Mucosa of rectum (tissue), 2 donors: Measurements from ENCODE around the gene C6orf120.

Source experiments
- H3K27ac ChIP-seq, 2 donors: one replicate each; pipeline ENCODE4 v1.7.0; 2013; ENCODE audit warnings: inconsistent platforms in 2 of 2, low read depth in 2 of 2, low read length in 2 of 2
- H3K27me3 ChIP-seq, 2 donors: one replicate each; pipeline ENCODE4 v1.7.0; 2013; ENCODE audit warnings: low read length in 2 of 2; ENCODE audit not compliant: control insufficient read depth in 2 of 2, insufficient read depth in 2 of 2
- H3K36me3 ChIP-seq, 2 donors: one replicate each; pipeline ENCODE4 v1.7.0; 2013; ENCODE audit warnings: low read length in 2 of 2; ENCODE audit not compliant: control insufficient read depth in 2 of 2, insufficient read depth in 2 of 2
- H3K4me1 ChIP-seq, 2 donors: one replicate each; pipeline ENCODE4 v1.7.0; 2013; ENCODE audit warnings: low read length in 2 of 2, mild to moderate bottlenecking in 1 of 2; ENCODE audit not compliant: control insufficient read depth in 2 of 2, insufficient read depth in 2 of 2
- H3K4me3 ChIP-seq, 2 donors: one replicate each; pipeline ENCODE4 v1.7.0; 2013; ENCODE audit warnings: low read length in 2 of 2
- H3K9ac ChIP-seq, 2 donors: one replicate each; pipeline ENCODE4 v1.7.0; 2013; ENCODE audit warnings: low read length in 2 of 2, low read depth in 1 of 2, mild to moderate bottlenecking in 1 of 2
- H3K9me3 ChIP-seq, 2 donors: one replicate each; pipeline ENCODE4 v1.7.0; 2013; ENCODE audit warnings: low read length in 2 of 2; ENCODE audit not compliant: control insufficient read depth in 2 of 2
- donor health status: healthy.
- donor health status: Normal muscosa, but diverticular disease.

C6orf120 gene

DNA sequence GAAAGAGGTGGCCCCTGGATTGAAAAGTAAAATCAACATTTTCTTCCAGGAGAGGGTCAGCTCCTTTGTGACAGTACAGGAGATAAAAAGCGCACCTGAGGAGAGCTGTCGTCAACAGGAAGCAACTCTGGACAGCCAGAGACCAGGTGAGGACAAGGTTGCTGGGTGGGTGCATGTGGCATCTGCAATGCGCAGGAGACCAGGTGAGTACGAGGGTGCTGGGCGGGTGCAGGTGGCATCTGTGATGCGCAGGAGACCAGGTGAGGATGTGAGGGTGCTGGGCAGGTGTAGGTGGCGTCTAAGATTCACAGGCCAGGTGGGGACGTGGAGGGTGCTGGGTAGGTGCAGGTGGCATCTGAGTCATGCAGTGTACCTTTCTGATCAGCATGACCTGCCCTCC is 38.5 kb upstream of the C6orf120 start:
- H3K36me3 ChIP-seq: peaks cover 32 to 35% of the 10 kb centered on the region in 2 donors

DNA sequence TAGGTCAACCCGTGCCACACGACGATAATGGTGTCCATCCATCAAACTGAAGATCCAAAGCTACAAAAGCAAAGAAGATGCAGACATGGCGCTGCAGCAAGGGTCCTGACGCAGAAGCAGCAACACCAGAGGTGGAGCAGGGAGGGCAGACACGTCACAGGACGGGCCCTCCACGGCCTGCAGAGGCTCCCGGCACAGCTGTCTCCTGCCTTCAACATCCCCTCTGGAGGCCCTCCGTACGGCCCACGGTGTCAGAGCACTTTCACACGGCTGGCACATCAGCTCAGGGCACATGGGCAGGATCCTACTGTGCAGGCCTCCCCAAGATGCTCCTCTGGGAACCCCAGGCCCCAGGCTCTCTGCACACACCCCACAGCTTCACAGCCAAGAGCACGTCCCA is 37.7 kb upstream of the C6orf120 start:
- no peak overlapping the region for H3K4me3 ChIP-seq
- no peaks in the 10 kb centered on the region for H3K27me3 ChIP-seq
- H3K36me3 ChIP-seq: peaks cover 29 to 38% of the 10 kb centered on the region in 2 donors
- no peak overlapping the region for H3K9ac ChIP-seq
- no peaks in the 10 kb centered on the region for H3K4me1 ChIP-seq
- no peak overlapping the region for H3K27ac ChIP-seq
- no peaks in the 10 kb centered on the region for H3K9me3 ChIP-seq

More for the DNA sequence above, 38.5 kb upstream of the C6orf120 start:
- Histone ChIP-seq H3K4me1 (no peaks in the 10 kb centered on the region), H3K9ac (no peak overlapping the region), H3K4me3 (no peak overlapping the region), H3K9me3 (no peaks in the 10 kb centered on the region), H3K27me3 (no peaks in the 10 kb centered on the region), H3K27ac (no peak overlapping the region)

DNA sequence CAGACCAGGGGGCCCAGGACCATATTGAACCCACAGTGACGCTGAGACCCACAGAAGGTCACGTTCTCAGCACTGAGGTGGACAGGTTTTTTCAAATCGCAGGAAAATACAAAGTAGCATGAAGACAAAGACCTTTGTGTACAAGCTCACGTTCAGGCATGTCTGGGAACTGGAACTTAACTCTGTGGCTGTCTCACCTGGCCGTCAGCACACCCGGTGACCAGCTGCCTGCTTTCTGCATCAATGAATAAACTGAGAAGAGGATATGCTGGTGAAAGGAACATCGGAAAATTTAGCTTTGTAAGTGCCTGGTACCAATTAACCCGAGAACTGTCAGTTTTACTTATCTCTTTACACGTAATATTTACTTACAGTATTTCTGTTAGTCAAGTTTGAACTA is 36.6 kb upstream of the C6orf120 start:
- Histone ChIP-seq H3K36me3 (peaks cover 25 to 43% of the 10 kb centered on the region in 2 donors), H3K27me3 (no peaks in the 10 kb centered on the region), H3K9me3 (no peaks in the 10 kb centered on the region), H3K9ac (no peak overlapping the region), H3K4me1 (no peaks in the 10 kb centered on the region), H3K27ac (no peak overlapping the region), H3K4me3 (no peak overlapping the region)

DNA sequence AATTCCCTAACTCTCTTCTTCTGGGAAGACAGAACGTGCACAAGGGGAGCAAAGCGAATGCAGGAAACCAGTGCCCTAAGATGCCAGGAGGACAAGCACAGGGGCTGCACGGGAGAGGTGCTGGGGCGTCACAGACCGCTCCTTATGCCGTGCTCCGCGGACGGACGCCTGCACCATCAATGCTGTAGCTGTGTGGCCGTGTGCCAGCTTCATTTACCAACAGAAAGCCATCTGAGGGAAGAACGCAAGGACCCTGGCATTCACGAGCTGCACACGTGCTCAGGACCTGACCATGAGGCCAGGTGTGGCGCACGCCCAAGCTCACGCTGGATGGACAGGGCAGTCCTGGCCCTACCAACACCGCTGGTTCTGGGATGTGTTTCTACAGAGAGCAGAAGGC is 35.5 kb upstream of the C6orf120 start:
- H3K27me3 ChIP-seq: no peaks in the 10 kb centered on the region
- H3K9ac ChIP-seq: no peak overlapping the region
- peaks cover 25 to 48% of the 10 kb centered on the region in 2 donors for H3K36me3 ChIP-seq
- no peak overlapping the region for H3K4me3 ChIP-seq
- H3K27ac ChIP-seq: no peak overlapping the region
- H3K9me3 ChIP-seq: no peaks in the 10 kb centered on the region
- no peaks in the 10 kb centered on the region for H3K4me1 ChIP-seq

DNA sequence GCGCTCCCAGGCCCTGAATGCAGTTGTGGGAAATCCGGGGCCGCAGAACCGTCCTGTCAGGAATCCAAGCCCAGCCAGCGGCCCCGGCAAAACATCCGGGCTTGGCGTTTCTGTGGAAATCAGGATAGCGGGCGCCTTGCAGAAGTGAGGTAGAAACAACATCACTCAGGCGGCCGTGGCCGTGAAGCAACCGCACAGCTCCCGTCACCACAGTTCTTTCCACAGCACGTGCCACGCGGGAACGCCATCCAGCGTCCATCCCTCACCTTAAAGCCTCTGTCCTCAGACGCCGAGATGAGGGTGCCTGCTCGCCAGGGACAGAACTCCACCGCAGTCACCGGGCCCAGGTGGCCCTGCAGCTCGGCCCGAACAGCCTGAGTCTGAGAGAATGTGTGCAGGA is 34.2 kb upstream of the C6orf120 start:
- Histone ChIP-seq H3K27me3 (no peaks in the 10 kb centered on the region), H3K9me3 (no peaks in the 10 kb centered on the region), H3K4me1 (no peaks in the 10 kb centered on the region), H3K36me3 (peaks cover 25 to 50% of the 10 kb centered on the region in 2 donors), H3K9ac (no peak overlapping the region), H3K27ac (no peak overlapping the region), H3K4me3 (no peak overlapping the region)

DNA sequence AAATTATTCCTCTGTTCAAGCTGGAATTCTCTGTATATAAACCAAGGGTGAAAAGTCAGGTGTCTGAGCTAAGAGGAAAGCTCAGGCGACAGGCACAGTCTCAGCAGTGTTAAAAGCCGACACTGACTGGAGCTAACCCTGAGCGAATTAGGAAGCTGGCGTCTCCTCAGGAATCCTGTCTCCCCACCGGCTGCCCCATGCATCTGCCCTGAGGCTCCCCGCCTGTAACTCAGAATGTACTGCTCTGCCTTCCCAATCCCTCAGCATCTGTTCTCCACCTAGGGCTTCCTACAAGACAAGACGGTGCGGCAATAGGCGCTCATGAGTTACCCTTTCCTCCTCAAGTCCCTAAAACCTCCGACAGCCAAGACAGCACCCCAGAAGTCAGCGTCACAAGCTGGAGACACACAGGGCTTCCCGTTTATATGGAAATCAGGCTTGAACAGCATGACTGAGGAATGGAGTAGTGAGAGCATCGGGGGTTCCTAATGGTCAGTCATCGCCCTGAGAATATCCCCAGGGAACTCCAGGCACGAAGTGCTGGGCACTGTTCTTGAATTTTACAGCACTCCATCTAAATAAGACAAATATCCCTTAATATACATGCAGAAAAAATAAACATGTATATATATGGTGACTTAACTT is 33.6 kb upstream of the C6orf120 start:
- H3K36me3 ChIP-seq: peaks cover 21 to 46% of the 10 kb centered on the region in 2 donors
- no peaks in the 10 kb centered on the region for H3K9me3 ChIP-seq
- no peaks in the 10 kb centered on the region for H3K27me3 ChIP-seq

DNA sequence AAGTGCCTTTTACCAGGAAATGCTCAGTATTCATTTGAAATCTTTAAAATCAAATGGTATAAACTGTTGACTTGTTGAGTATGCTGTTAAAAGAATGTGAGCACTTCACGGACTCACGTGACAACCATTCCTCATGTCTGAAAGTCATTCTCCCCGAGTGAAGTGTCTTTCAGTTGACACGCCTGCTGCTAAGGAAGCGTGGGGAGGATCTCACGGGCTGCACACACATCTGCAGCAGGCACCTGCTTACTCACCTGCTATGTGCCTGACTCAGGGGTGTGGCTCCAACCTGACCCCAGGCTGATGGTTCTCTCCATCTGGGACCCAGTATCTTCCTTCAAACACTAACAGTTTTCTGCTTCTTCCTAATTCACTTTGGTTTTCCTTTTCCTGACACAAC is 32.8 kb upstream of the C6orf120 start:
- Histone ChIP-seq H3K27ac (no peak overlapping the region), H3K36me3 (peaks cover 13 to 41% of the 10 kb centered on the region in 2 donors), H3K4me1 (no peaks in the 10 kb centered on the region), H3K9ac (no peak overlapping the region), H3K27me3 (no peaks in the 10 kb centered on the region), H3K9me3 (no peaks in the 10 kb centered on the region), H3K4me3 (no peak overlapping the region)

More for the DNA sequence above, 33.6 kb upstream of the C6orf120 start:
- Histone ChIP-seq H3K9ac (no peak overlapping the region), H3K27ac (no peak overlapping the region), H3K4me3 (no peak overlapping the region), H3K4me1 (no peaks in the 10 kb centered on the region)

DNA sequence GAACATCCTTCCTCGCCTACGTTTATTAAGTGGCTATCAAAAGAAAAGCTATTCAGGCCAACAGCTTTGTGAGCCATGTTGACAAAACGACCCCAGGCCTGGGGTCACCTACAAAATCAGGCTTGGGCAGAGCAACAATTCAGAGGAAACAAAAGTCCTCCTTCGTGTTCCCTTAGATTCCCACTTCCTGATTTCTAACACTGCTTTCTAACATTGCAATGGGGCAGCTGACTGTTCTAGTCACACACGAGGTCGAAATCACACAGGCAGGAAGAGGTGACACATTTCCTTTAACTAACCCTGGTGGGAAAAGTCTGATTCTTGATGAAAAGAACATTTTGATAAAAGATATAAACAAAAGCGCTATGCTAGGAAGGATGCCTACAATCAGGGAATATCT is 32.0 kb upstream of the C6orf120 start:
- Histone ChIP-seq H3K27ac (no peak overlapping the region), H3K27me3 (no peaks in the 10 kb centered on the region), H3K9ac (no peak overlapping the region), H3K36me3 (peaks cover 10 to 38% of the 10 kb centered on the region in 2 donors), H3K4me3 (no peak overlapping the region), H3K4me1 (no peaks in the 10 kb centered on the region), H3K9me3 (no peaks in the 10 kb centered on the region)

DNA sequence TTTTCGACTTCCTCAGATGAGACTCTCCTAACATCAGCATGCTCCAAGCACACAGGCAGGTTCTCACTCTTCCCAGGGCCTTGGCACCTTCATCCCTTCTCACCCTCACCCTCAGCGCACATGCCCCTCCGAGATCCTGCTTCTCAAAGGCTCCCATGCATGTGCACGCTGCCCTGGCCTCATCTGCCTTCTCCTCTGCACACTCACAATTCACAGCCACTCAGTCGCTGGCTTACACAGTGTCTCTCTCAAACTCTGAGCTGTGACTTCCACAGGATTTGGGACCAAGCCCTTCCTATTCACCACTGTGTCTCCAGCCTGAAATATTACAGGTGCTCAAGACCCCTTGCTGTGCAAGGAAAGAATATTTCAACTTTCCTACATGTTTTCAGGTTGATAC is 30.4 kb upstream of the C6orf120 start:
- Histone ChIP-seq H3K9ac (no peak overlapping the region), H3K9me3 (no peaks in the 10 kb centered on the region), H3K4me1 (no peaks in the 10 kb centered on the region), H3K36me3 (peaks cover 2 to 31% of the 10 kb centered on the region in 2 donors), H3K27ac (no peak overlapping the region), H3K27me3 (no peaks in the 10 kb centered on the region), H3K4me3 (no peak overlapping the region)

DNA sequence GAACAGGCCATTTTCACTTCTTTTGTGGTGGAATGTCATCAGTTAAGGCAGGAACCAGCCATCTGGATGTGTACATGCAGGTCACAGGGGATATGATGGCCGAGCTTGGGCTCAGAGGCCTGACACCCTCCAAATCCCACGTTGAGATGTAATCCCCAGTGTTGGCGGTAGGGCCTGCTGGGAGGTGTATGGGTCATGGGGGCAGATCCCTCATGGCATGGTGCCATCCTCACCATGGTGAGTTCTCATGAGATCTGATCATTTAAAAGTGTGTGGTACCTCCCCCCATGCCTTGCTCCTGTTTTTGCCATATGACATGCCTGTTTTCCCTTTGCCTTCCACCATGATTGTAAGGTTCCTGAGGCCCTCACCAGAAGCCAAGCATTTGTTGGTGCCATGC is 26.9 kb upstream of the C6orf120 start:
- H3K9me3 ChIP-seq: no peaks in the 10 kb centered on the region
- peaks cover 0 to 13% of the 10 kb centered on the region in 2 donors for H3K36me3 ChIP-seq
- no peak overlapping the region for H3K4me3 ChIP-seq

More for the DNA sequence above, 26.9 kb upstream of the C6orf120 start:
- Histone ChIP-seq H3K9ac (no peak overlapping the region), H3K27ac (no peak overlapping the region), H3K4me1 (no peaks in the 10 kb centered on the region), H3K27me3 (no peaks in the 10 kb centered on the region)
